Smooth muscle cell (in vitro differentiated cells): ENCODE results near the gene ZCCHC3. TPM values are rescaled to one million over a fixed set of nuclear protein-coding genes. Genes with fewer than 3 reads are reported as not detected.

Experiments
- DNase-seq: peaks from one replicate; lab custom pipeline; 2025; ENCODE audit not compliant: unreplicated experiment; lab: John Stamatoyannopoulos, UW
- H2AFZ ChIP-seq: fragments of 200-600 bp; sonication (generic); 2 replicates; pipeline ENCODE4 v1.6.0; 2016; ENCODE audit warnings: antibody characterized with exemption, low read depth, mild to moderate bottlenecking
- H3F3A ChIP-seq: fragments of 200-600 bp; sonication (generic); 2 replicates; pipeline ENCODE4 v1.6.0; 2017; ENCODE audit warnings: antibody characterized with exemption, low read depth
- H3K27ac ChIP-seq: fragments of 200-600 bp; sonication (generic); 2 replicates; pipeline ENCODE4 v1.5.1; 2016; ENCODE audit warnings: low read depth, mild to moderate bottlenecking
- H3K27me3 ChIP-seq: fragments of 200-600 bp; sonication (generic); 2 replicates; pipeline ENCODE4 v1.6.1; 2016; ENCODE audit warnings: low read depth, mild to moderate bottlenecking
- H3K36me3 ChIP-seq: fragments of 200-600 bp; sonication (generic); 2 replicates; pipeline ENCODE4 v1.5.1; 2016; ENCODE audit warnings: low read depth
- H3K4me1 ChIP-seq: fragments of 200-600 bp; sonication (generic); 2 replicates; pipeline ENCODE4 v1.5.1; 2016; ENCODE audit warnings: low read depth
- H3K4me2 ChIP-seq: fragments of 200-600 bp; sonication (generic); 2 replicates; pipeline ENCODE4 v1.6.0; 2016; ENCODE audit warnings: mild to moderate bottlenecking
- H3K4me3 ChIP-seq: fragments of 200-600 bp; sonication (generic); 2 replicates; pipeline ENCODE4 v1.5.1; 2016; ENCODE audit warnings: mild to moderate bottlenecking
- H3K79me2 ChIP-seq: fragments of 200-600 bp; sonication (generic); 2 replicates; pipeline ENCODE4 v1.6.0; 2016; ENCODE audit warnings: low read depth, mild to moderate bottlenecking
- H3K9ac ChIP-seq: fragments of 200-600 bp; sonication (generic); 2 replicates; pipeline ENCODE4 v1.6.0; 2016; ENCODE audit warnings: low read depth
- H3K9me3 ChIP-seq: fragments of 200-600 bp; sonication (generic); replicated peaks from 2 replicates; pipeline ENCODE4 v1.5.1; 2016; ENCODE audit warnings: low read depth
- H4K20me1 ChIP-seq: fragments of 200-600 bp; sonication (generic); 2 replicates; pipeline ENCODE4 v1.6.0; 2016; ENCODE audit warnings: low read depth
- CTCF ChIP-seq: fragments of 200-600 bp; sonication (generic); IDR thresholded peaks from 2 replicates; pipeline ENCODE4 v1.5.1; 2017; ENCODE audit warnings: borderline replicate concordance, mild to moderate bottlenecking, antibody characterized with exemption; ENCODE audit not compliant: insufficient read depth, poor library complexity, severe bottlenecking
- WGBS: methylation state at CpG from one replicate; pipeline ENCODE4 v1.1.7; 2016; ENCODE audit warnings: low lambda C conversion rate; 5-methylcytosine and 5-hydroxymethylcytosine counted together
- polyA plus RNA-seq: library from polyadenylated mRNA; unstranded; fragments of >200 nt; fragmentation: Nextera tagmentation; extraction: Ambion mirVana; gene quantifications from 2 replicates; pipeline ENCODE4 v1.2.1, GENCODE V29; 2016
- total RNA-seq: library from RNA; depleted of rRNA; stranded (reverse); fragments of >200 nt; gene quantifications from 2 replicates; pipeline ENCODE4 v1.2.3, GENCODE V29; 2014

The ZCCHC3 gene
- total and polyA plus RNA-seq, 2 experiments from 2014 or later: 27.7 to 32.4 TPM

GRCh38 chr20:257419-257818 is 40.0 kb upstream of the ZCCHC3 start, which contains the start of gene DEFB132:
TSS of gene DEFB132 (plus strand) at chr20:257724. CDS start at chr20:257779, 55 bp downstream.
- WGBS: 71% methylated on average over 7 of the region's 7 CpGs
- H3K4me3 ChIP-seq: no peak within 1 kb of the TSS
- H3K27me3 ChIP-seq: no peaks in the 10 kb centered on the region
- no peaks in the 10 kb centered on the region for H3K9me3 ChIP-seq
- no peak within 1 kb of the TSS for H3K4me2 ChIP-seq
- no peak within 1 kb of the TSS for H3K9ac ChIP-seq
- H3K36me3 ChIP-seq: no peaks in the 10 kb centered on the region
- no peaks in the 10 kb centered on the region for H3F3A ChIP-seq
- TF ChIP-seq CTCF: no peak
- no peak within 1 kb of the TSS for H3K27ac ChIP-seq
- no peaks in the 10 kb centered on the region for H3K79me2 ChIP-seq
- DNase-seq: no peak
- no peaks in the 10 kb centered on the region for H3K4me1 ChIP-seq
- no peaks in the 10 kb centered on the region for H4K20me1 ChIP-seq
- no peak within 1 kb of the TSS for H2AFZ ChIP-seq

GRCh38 chr20:258269-258858 is 39.0 kb upstream of the ZCCHC3 start:
- no peak overlapping the region for H3K9ac ChIP-seq
- DNase-seq: no peak
- 56% methylated on average over 4 of the region's 4 CpGs for WGBS
- no peaks in the 10 kb centered on the region for H3K79me2 ChIP-seq
- no peaks in the 10 kb centered on the region for H3K27me3 ChIP-seq
- no peaks in the 10 kb centered on the region for H4K20me1 ChIP-seq
- no peak overlapping the region for H3K27ac ChIP-seq
- no peaks in the 10 kb centered on the region for H3F3A ChIP-seq
- no peak overlapping the region for H3K4me3 ChIP-seq
- no peak overlapping the region for H2AFZ ChIP-seq
- H3K9me3 ChIP-seq: no peaks in the 10 kb centered on the region
- no peak overlapping the region for H3K4me2 ChIP-seq
- H3K4me1 ChIP-seq: no peaks in the 10 kb centered on the region
- no peaks in the 10 kb centered on the region for H3K36me3 ChIP-seq
- no peak for TF ChIP-seq CTCF

GRCh38 chr20:258963-259362 is 38.4 kb upstream of the ZCCHC3 start:
- Histone ChIP-seq H3F3A (no peaks in the 10 kb centered on the region), H3K9me3 (no peaks in the 10 kb centered on the region), H3K27me3 (no peaks in the 10 kb centered on the region), H4K20me1 (no peaks in the 10 kb centered on the region), H2AFZ (no peak overlapping the region), H3K4me1 (no peaks in the 10 kb centered on the region), H3K79me2 (no peaks in the 10 kb centered on the region), H3K4me3 (no peak overlapping the region), H3K4me2 (no peak overlapping the region), H3K36me3 (no peaks in the 10 kb centered on the region), H3K9ac (no peak overlapping the region), H3K27ac (no peak overlapping the region)
- no peak for DNase-seq
- WGBS: 73% methylated on average over 8 of the region's 8 CpGs
- TF ChIP-seq CTCF: no peak

- H2AFZ ChIP-seq: no peak overlapping the region
- WGBS: 75% methylated on average over 2 of the region's 2 CpGs
- H4K20me1 ChIP-seq: no peaks in the 10 kb centered on the region
- H3K4me3 ChIP-seq: no peak overlapping the region
- H3K4me2 ChIP-seq: no peak overlapping the region
- H3F3A ChIP-seq: no peaks in the 10 kb centered on the region
- TF ChIP-seq CTCF: no peak
- H3K9me3 ChIP-seq: no peaks in the 10 kb centered on the region
- no peak for DNase-seq
- H3K36me3 ChIP-seq: no peaks in the 10 kb centered on the region
- H3K9ac ChIP-seq: no peak overlapping the region
- no peaks in the 10 kb centered on the region for H3K79me2 ChIP-seq
- no peaks in the 10 kb centered on the region for H3K27me3 ChIP-seq
- no peak overlapping the region for H3K27ac ChIP-seq
- no peaks in the 10 kb centered on the region for H3K4me1 ChIP-seq
Observed at GRCh38 chr20:259981-260380, 37.4 kb upstream of the ZCCHC3 start.
